H54 (cell line): ENCODE measurements around the gene MINDY3.

Source experiments
- DNase-seq: peaks from one replicate; pipeline ENCODE4 v3.0.0; 2011; ENCODE audit warnings: low spot score, mixed read lengths; ENCODE audit not compliant: insufficient read length
- FAIRE-seq: peaks from 3 replicates; lab custom pipeline; 2011; peaks lifted over from hg19 to GRCh38; lab: Jason Lieb, UNC
- POLR2A ChIP-seq: IDR thresholded peaks from 2 replicates; pipeline ENCODE4 v1.6.1; 2011; ENCODE audit warnings: low read depth, mild to moderate bottlenecking, low read length

The MINDY3 gene

GRCh38 chr10:15808204-15808797, 52.0 kb downstream of the MINDY3 start:
- TF ChIP-seq POLR2A = no peak
- DNase-seq = no peak
- no peak for FAIRE-seq

- no peak for FAIRE-seq
- TF ChIP-seq POLR2A = no peak
- DNase-seq = no peak
Measured at GRCh38 chr10:15805395-15806058, 54.8 kb downstream of the MINDY3 start.

- DNase-seq (no peak), FAIRE-seq (no peak)
- no peak for TF ChIP-seq POLR2A
Measured at GRCh38 chr10:15804109-15804508, 56.2 kb downstream of the MINDY3 start.

GRCh38 chr10:15802375-15802949, 57.8 kb downstream of the MINDY3 start:
- DNase-seq = no peak
- TF ChIP-seq POLR2A = no peak
- FAIRE-seq = no peak

- DNase-seq = no peak
- FAIRE-seq = no peak
- TF ChIP-seq POLR2A = no peak
Measured at GRCh38 chr10:15801641-15802040, 58.7 kb downstream of the MINDY3 start.

GRCh38 chr10:15801147-15801546, 59.2 kb downstream of the MINDY3 start:
- no peak for DNase-seq
- FAIRE-seq = no peak
- TF ChIP-seq POLR2A = no peak

GRCh38 chr10:15797346-15797745, 63.0 kb downstream of the MINDY3 start:
- DNase-seq = no peak
- FAIRE-seq = no peak

GRCh38 chr10:15796762-15797161, 63.5 kb downstream of the MINDY3 start:
- DNase-seq = no peak
- TF ChIP-seq POLR2A = no peak
- no peak for FAIRE-seq

More at GRCh38 chr10:15797346-15797745, 63.0 kb downstream of the MINDY3 start:
- TF ChIP-seq POLR2A = no peak

- FAIRE-seq (no peak), DNase-seq (no peak)
- TF ChIP-seq POLR2A = no peak
Measured at GRCh38 chr10:15796098-15796759, 64.1 kb downstream of the MINDY3 start.

- no peak for DNase-seq
- peak; percentile 30 for FAIRE-seq
- TF ChIP-seq POLR2A = no peak
Measured at GRCh38 chr10:15795036-15795792, 65.1 kb downstream of the MINDY3 start.

- TF ChIP-seq POLR2A = no peak
- DNase-seq (no peak), FAIRE-seq (peak; percentile 6)
Measured at GRCh38 chr10:15794569-15794968, 65.7 kb downstream of the MINDY3 start.

GRCh38 chr10:15793664-15794063, 66.6 kb downstream of the MINDY3 start:
- DNase-seq = no peak
- FAIRE-seq = peak; percentile 30
- no peak for TF ChIP-seq POLR2A

GRCh38 chr10:15792777-15793176, 67.5 kb downstream of the MINDY3 start:
- TF ChIP-seq POLR2A = no peak
- DNase-seq = no peak
- no peak for FAIRE-seq
